ENCODE measurements around the gene KRT40.

DNA sequence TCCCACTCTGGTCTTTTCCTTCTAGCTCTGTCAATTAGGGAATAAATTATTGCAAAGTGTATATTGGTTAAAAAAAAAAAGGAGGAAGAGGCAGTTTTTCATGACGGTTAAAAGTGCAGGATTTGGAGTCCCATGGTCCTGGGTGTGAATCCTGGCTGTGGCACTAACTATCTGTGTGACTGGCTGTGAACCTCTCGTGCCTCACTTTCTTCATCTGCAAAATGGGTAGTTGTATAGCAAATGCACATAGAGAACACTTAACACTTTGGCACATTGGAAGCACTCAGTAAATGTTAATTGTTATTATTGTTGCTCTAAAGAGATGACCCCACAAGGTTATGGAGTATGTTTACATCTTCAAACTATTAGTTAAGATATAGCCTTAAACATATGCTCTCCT, 36.2 kb downstream of the KRT40 start:
- TF ChIP-seq CTCF (conservative IDR thresholded peaks at IDR 0.05 in 1 of 2, IDR thresholded peaks at IDR 0.05 in 1 of 2; ENCODE audit: extremely low read depth in 1 of 2, insufficient read depth in 1 of 2, low read depth in 1 of 2, low read length in 2 of 2) (no peak), EZH2 (IDR thresholded peaks at IDR 0.05; ENCODE audit: borderline replicate concordance, low read length) (no peak)

Data from mammary epithelial cell (primary cell).